ENCODE measurements around the gene SLC44A3.
A peak's percentile ranks its signal among the peaks of the same experiment; 100 is the strongest.

The SLC44A3 gene

DNA sequence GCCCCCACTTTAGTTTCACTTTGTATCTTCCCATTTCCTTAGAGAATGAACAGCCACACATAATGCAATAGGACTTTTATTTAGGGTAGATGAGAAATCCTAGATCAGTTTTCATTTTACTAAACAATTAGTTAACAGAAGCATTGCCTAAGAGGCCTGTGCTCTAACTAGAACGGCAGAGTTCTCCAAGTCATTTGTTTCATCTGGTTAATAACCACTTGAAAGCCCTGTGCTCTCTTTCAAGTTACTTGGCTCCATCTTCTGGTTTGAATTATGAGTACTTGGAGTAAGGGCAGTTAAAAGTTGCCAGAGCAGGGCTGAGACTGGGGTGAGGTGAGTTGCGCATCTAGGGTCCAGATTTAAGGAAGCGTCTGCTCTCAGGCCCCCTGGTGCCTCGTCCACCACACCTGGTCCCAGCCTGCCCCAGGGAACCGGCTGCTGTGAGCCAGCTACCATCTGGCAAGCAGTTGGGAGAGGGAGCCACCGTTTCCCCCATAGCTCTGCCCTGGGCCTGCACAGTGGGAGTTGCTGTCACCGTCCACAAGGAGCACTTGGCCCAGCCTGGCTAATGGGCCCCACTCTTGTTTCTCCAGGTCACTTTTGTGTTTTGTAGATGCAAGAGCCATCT lies 18.1 kb upstream of the SLC44A3 start:
- DNase-seq, result no peak

DNA sequence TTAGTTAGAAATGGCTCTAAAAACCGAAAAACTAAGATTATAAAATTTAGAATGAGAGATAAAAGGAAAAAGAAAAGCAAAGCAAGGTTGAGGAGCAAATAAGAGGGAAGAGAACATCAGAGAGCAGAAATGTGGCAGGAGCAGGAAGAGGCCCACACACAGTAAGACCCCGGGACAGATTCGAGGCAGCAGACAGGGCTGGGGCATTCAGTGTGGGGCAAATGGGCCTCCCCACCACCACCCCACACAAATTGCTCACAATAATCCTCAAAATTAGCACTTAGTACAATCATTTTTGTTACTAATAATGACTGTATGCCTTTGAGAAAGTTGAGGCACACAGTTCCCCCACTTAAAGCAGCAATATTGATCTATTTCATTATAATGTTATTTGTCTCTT lies 17.1 kb upstream of the SLC44A3 start:
- no peak for DNase-seq

- DNase-seq, result no peak
These were observed 16.4 kb upstream of the SLC44A3 start for GRCh38 chr1:94803517-94804441.

- no peak for DNase-seq
These were observed 15.7 kb upstream of the SLC44A3 start for GRCh38 chr1:94804442-94804837.

DNA sequence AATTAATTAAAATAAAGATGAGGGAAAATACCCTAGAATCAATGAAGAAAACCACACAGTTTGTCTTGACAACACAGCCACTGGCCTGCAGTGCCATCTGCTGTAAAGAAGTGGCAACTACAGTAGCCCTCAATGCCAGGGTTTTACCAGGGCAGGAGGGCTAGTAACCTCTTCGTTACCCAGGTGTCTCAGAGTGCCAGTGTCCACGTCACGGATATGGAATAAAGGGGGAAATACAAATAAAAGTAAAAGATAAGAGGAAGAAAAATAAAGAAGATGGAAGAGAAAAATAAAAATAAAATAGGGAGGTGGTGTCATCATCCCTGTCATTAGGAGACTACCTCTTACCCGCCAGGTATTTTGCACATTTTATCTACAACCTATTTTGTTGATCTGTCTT lies 14.2 kb upstream of the SLC44A3 start:
- DNase-seq, result peak; percentile 18

DNA sequence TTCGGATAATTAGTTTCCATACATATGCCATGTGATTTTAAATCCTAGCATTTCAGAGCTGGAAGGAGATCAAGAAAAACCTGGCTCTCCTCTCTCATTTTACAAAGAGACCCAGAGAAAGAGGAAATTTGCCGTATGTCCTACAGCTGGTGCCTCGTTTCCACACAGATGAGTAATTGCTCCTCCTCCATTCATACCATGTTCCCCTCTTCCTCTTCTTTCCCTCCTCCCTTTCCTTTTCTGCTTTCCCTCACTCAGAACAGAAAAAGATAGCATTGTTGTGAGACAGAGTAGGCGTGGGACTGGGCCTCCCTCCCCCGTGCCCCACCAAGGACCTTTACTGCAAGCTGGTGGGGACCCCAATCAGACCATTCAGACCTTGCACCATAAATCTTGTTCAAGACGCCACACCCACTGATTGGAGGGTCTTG lies 13.7 kb upstream of the SLC44A3 start:
- DNase-seq, result no peak

- DNase-seq, result no peak
These were observed 12.2 kb upstream of the SLC44A3 start for GRCh38 chr1:94807742-94808491.

GRCh38 chr1:94808669-94809068 lies 11.5 kb upstream of the SLC44A3 start:
- no peak for DNase-seq

- DNase-seq, result no peak
These were observed 7.2 kb upstream of the SLC44A3 start for GRCh38 chr1:94812985-94813384.

DNA sequence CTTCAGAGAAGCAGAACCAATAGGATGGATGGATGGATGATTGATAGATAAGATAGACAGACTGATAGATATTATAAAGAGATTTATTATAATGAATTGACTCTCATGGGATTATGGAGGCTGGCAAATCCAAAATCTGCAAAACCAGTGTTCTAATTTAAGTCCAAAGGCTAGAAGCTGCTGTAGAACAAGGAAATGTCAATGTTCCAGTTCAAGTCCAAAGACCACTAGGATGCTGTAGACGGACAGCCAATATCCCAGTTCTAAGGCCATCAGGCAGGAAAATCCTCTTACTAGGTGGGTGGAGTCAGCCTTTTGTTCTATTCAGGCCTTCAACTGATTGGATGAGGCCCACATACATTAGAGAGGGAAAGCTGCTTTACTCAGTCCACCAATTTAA lies 4.1 kb upstream of the SLC44A3 start:
- DNase-seq, result no peak

DNA sequence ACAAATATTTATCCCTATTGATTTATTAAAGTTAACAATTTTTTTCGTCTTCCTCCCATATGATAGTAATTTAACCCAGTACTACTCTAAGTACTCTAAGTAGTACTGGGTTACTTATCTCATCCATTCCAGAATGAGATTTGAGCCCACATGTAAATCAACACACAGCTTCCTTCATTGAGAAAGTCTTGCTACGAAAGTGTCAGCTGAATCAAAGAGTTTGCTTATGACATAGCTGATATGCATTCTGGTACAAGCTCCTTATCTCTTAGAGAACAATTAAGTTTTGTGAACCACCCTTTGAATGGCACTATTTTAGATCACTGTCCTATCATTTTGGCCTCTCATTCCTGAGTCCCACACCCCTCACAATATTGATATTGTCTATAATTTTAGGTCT lies 2.4 kb upstream of the SLC44A3 start:
- DNase-seq, result no peak

DNA sequence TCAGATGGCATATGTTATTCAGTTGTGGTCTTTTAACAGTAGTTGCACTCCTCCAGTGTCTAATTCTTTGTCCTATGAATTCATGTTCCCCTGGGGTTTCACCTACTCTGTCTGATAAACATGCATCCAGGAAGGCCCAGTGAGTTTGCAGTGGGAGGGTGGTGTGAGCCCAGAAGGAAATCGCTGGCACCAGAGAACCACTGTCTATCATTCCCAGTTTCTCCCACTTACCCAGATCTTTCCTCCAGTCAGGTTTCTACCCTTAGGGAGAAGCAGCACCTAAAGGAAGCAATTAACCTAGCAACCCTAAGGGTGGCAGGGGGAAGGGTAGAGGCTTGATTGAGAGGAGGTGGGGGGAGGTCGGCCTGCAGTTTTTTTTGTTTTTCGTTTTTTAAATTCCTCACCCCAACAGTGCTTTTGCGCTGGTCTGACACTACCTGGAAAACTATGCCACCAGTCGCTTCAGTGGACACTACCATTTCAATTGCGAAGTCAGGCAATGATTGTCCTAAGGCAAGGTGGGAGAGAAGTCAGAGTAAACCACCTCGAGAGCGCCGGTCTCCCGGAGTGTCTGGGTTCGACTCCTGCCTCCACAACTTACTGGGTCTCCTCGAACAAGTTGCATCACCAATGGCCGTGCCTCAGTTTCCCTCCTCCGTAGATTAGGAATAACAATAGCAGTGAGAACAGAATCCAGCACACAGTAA lies 766 bp upstream of the SLC44A3 start:
- no peak for DNase-seq

DNA sequence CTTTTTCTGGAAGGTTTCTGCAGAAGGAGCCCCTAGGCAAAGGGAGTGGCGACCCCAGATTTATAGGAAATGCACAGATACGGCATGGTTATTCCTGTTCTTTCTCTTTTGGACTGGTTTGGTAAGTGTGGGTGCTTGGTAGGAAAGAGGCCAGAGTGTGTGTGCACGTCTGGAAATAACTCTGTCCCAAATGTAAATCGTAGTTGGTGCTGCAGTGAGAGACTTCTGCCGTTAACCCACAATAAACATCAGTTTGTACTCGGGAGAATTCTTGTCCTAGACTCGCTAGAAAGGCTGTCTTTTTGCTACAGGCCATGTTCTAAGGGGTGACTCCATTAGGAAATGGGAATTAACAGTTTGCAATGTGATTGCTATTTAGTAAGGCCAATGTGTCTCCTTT lies 779 bp downstream of the SLC44A3 start:
- no peak for DNase-seq

- no peak for DNase-seq
These were observed 1.6 kb downstream of the SLC44A3 start for GRCh38 chr1:94821636-94822305.

- DNase-seq, result no peak
These were observed 3.0 kb downstream of the SLC44A3 start for GRCh38 chr1:94823116-94823515.

GRCh38 chr1:94825936-94826335 lies 5.8 kb downstream of the SLC44A3 start:
- no peak for DNase-seq

DNA sequence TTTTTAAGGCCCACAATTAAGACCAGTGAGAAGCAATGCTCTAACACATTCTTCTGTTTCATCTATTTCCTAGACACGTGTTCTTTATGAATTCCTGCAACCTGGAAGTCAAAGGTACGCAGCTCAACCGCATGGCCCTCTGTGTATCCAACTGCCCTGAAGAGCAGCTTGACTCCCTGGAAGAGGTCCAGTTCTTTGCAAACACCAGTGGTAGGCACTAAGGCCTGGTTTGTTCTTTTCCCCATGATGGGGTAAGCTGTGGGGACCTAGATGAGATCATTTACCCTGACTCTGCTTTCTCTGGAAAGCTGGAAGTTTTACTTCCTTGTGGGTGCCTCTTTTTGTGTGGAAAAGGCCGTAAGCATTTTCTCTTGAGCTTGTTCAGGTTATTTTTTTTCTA lies 7.3 kb downstream of the SLC44A3 start:
- no peak for DNase-seq

- DNase-seq, result no peak
These were observed 8.1 kb downstream of the SLC44A3 start for GRCh38 chr1:94828251-94828650.

DNA sequence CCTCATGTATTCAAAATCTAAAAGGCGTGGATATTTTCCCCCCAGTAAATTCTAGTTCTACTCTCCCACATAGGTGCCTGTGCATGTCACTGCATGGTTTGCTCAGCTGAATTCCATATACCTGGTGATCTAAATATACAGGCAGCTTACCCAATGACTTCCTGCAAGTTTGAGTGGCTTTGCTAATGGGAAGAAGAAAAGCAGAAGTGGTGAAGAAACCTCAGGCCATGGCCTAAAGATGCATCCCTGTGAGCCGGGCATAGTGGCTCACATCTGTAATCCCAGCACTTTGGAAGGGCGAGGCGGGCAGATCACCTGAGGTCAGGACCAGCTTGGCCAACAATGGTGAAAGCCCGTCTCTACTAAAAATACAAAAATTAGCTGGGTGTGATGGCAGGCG lies 11.5 kb downstream of the SLC44A3 start:
- DNase-seq, result no peak

DNA sequence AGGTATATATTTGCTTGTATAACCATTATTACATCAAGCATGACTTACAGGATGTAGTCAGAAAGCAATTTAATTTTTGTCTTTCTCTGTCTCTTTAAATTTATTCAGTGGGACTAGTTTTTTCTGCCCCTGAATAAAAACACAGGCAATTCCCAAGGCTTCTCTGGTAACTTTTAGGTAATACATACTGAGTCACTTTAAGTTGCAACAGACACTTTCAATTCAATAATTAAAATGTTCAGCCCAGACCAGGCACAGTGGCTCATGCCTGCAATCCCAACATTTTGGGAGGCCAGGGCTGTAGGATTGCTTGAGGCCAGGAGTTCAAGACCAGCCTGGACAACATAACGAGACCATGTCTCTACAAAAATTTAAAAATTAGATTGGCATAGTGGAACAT lies 12.3 kb downstream of the SLC44A3 start:
- DNase-seq, result no peak

- DNase-seq, result no peak
These were observed 12.9 kb downstream of the SLC44A3 start for GRCh38 chr1:94832931-94833585.

DNA sequence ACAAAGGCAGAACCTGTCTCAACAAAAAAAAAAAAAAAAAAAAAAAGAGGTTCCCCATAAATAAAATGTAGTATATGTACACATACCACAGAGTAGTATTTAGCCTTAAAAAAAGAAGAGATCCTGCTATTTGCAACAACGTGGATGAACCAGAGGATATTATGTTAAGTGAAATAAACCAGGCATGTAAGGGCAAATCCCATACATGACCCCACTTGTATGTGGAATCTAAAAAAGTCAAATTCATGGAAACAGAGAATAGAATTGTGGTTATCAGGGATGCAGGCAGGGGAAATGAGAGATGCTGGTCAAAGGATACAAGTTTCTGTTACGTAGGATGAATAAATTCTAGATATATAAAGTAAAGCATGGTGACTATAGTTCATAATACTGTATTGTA lies 16.7 kb downstream of the SLC44A3 start:
- no peak for DNase-seq

Data from effector CD8-positive, alpha-beta T cell (primary cell).